RWPE1 (cell line): ENCODE data around the gene PNPO.

ENCODE experiments used
- CTCF ChIA-PET: fragments of 350-600 bp; sonication (Branson Sonifier 250); formaldehyde crosslinking; extraction: SDS; loops from one replicate; lab custom pipeline; 2021; lab: Yijun Ruan, JAX
- POLR2A ChIA-PET: fragments of 400-600 bp; formaldehyde crosslinking; extraction: SDS; loops from one replicate; lab custom pipeline; 2020; ENCODE audit warnings: antibody characterized with exemption; ENCODE audit not compliant: low non-redundant PET; lab: Yijun Ruan, JAX
- DNase-seq: peaks from one replicate; pipeline ENCODE4 v3.0.0; 2012; ENCODE audit warnings: low spot score
- H3K27ac ChIP-seq: fragments of 450-650 bp; 2 replicates; pipeline ENCODE4 v1.5.1; 2017
- CTCF ChIP-seq: fragments of 450-650 bp; conservative IDR thresholded peaks from 2 replicates; pipeline ENCODE4 v1.5.1; 2017; ENCODE audit warnings: low read depth, mild to moderate bottlenecking

Gene PNPO

GRCh38 chr17:47968836-47969235, 27.5 kb downstream of the PNPO start:
- H3K27ac ChIP-seq: peak overlapping the region; percentile 86
- no peak for DNase-seq
- ChIA-PET POLR2A (no interaction called here), CTCF (interaction anchor here (0.6 to 2.3 kb wide), 3 partner anchors 20 to 50 kb away, joined by 3 to 15 read pairs (median 8); no protein-coding TSS in a partner anchor)
- no peak for TF ChIP-seq CTCF

- CTCF ChIA-PET: interaction anchor here (0.5 to 2.3 kb wide), 13 partner anchors 10 to 961 kb away, joined by 3 to 17 read pairs (median 3); no protein-coding TSS in a partner anchor
- DNase-seq: no peak
- POLR2A ChIA-PET: interaction anchor here (0.9 kb wide), 2 partner anchors 13 to 45 kb away, joined by 3 to 4 read pairs; partner anchors contain the start of gene PRR15L
- H3K27ac ChIP-seq: peak overlapping the region; percentile 78
- TF ChIP-seq CTCF: no peak
Observed at GRCh38 chr17:47969930-47970724, 28.8 kb downstream of the PNPO start.

GRCh38 chr17:47970725-47971499, 29.5 kb downstream of the PNPO start, which contains the start of gene CDK5RAP3:
CDK5RAP3 (plus strand) TSS chr17:47971113; CDS start chr17:47971147, 34 bp downstream.
- ChIA-PET POLR2A (interaction anchor here (0.9 kb wide), 2 partner anchors 13 to 46 kb away, joined by 3 to 4 read pairs; partner anchors contain the start of gene PRR15L), CTCF (interaction anchor here (0.6 to 2.3 kb wide), 9 partner anchors 10 to 1687 kb away, joined by 3 to 17 read pairs (median 4); partner anchors contain the start of genes PRR15L and SP2)
- peak; percentile 100 for TF ChIP-seq CTCF
- H3K27ac ChIP-seq: peak within 1 kb of the TSS; percentile 78
- DNase-seq: peak; percentile 97

GRCh38 chr17:47973541-47973940, 32.2 kb downstream of the PNPO start:
- CTCF ChIA-PET: interaction anchor here (0.7 kb wide), 1 partner anchor 67 kb away, joined by 3 read pairs; no protein-coding TSS in a partner anchor
- no peak overlapping the region for H3K27ac ChIP-seq
- DNase-seq: no peak
- POLR2A ChIA-PET: no interaction called here
- TF ChIP-seq CTCF: no peak

GRCh38 chr17:47975189-47975822, 33.9 kb downstream of the PNPO start:
- POLR2A ChIA-PET: no interaction called here
- no peak for TF ChIP-seq CTCF
- no peak for DNase-seq
- H3K27ac ChIP-seq: peak overlapping the region; percentile 6; the same call in 1 of the 2 replicates
- CTCF ChIA-PET: no interaction called here
